ENCODE results near the gene TROAP.

- TF ChIP-seq, protein P1, sequence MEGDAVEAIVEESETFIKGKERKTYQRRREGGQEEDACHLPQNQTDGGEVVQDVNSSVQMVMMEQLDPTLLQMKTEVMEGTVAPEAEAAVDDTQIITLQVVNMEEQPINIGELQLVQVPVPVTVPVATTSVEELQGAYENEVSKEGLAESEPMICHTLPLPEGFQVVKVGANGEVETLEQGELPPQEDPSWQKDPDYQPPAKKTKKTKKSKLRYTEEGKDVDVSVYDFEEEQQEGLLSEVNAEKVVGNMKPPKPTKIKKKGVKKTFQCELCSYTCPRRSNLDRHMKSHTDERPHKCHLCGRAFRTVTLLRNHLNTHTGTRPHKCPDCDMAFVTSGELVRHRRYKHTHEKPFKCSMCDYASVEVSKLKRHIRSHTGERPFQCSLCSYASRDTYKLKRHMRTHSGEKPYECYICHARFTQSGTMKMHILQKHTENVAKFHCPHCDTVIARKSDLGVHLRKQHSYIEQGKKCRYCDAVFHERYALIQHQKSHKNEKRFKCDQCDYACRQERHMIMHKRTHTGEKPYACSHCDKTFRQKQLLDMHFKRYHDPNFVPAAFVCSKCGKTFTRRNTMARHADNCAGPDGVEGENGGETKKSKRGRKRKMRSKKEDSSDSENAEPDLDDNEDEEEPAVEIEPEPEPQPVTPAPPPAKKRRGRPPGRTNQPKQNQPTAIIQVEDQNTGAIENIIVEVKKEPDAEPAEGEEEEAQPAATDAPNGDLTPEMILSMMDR (IDR thresholded peaks at IDR 0.05; ENCODE audit: low read depth, low read length, poor library complexity, severe bottlenecking): no peak
- peak; percentile 97; the same call in 1 of the 2 replicates for TF ChIP-seq EZH2phosphoT487 (IDR thresholded peaks at IDR 0.05; ENCODE audit: borderline replicate concordance, low read length)
Measured at GRCh38 chr12:49346659-49347310, 23.7 kb downstream of the TROAP start, which contains the start of gene DNAJC22.

Measured in DOHH2 (cell line).